Measurements from ENCODE around the gene CETN2. TPM values are rescaled to one million over a fixed set of nuclear protein-coding genes. Genes with fewer than 3 reads are reported as not detected.

Gene CETN2
- total RNA-seq, 1 experiment from 2014 or later = 63.3 TPM

DNA sequence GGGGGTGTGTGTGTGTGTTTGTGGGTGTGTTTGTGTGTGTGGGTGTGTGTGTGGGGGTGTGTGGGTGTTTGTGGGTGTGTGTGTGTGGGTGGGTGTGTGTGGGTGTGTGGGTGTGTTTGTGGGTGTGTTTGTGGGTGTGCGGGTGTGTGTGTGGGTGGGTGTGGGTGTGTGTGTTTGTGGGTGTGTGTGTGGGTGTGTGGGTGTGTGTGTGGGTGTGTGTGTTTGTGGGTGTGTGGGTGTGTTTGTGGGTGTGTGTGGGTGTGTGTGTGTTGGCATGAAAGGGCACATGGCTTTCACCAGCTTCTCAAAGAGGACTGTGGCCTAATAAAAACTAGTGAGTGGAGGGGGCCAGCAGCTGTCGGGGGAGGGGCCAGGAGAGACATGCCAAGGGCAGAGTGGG is 42.0 kb upstream of the CETN2 start:
- CTCF ChIA-PET = no interaction called here
- Histone ChIP-seq H3K27ac (ENCODE audit: low read length) (no peak overlapping the region), H3K4me3 (ENCODE audit: low read depth in 2 of 2, low read length in 2 of 2) (no peak overlapping the region), H3K9me3 (ENCODE audit: control insufficient read depth, insufficient read depth, low read depth, low read length) (no peaks in the 10 kb centered on the region), H3K36me3 (ENCODE audit: control insufficient read depth, insufficient read depth, low read length) (no peaks in the 10 kb centered on the region; the same call in 1 of the 2 replicates), H3K4me1 (ENCODE audit: control insufficient read depth, insufficient read depth, low read length) (no peaks in the 10 kb centered on the region), H3K27me3 (ENCODE audit: control insufficient read depth, insufficient read depth, low read length) (no peaks in the 10 kb centered on the region)
- intact Hi-C loops (cut with micrococcal nuclease; ENCODE audit: unreplicated experiment) = no loop called here
- no TSS peak for BruUV-seq (replicated peaks)
- POLR2A ChIA-PET = no interaction called here
- no peak for TF ChIP-seq TCF7L2 (IDR thresholded peaks at IDR 0.05; ENCODE audit: low read depth, low read length)
- no peak for TF ChIP-seq POLR2AphosphoS5 (IDR thresholded peaks at IDR 0.05; ENCODE audit: low read depth, low read length)
- TF ChIP-seq, protein P1, sequence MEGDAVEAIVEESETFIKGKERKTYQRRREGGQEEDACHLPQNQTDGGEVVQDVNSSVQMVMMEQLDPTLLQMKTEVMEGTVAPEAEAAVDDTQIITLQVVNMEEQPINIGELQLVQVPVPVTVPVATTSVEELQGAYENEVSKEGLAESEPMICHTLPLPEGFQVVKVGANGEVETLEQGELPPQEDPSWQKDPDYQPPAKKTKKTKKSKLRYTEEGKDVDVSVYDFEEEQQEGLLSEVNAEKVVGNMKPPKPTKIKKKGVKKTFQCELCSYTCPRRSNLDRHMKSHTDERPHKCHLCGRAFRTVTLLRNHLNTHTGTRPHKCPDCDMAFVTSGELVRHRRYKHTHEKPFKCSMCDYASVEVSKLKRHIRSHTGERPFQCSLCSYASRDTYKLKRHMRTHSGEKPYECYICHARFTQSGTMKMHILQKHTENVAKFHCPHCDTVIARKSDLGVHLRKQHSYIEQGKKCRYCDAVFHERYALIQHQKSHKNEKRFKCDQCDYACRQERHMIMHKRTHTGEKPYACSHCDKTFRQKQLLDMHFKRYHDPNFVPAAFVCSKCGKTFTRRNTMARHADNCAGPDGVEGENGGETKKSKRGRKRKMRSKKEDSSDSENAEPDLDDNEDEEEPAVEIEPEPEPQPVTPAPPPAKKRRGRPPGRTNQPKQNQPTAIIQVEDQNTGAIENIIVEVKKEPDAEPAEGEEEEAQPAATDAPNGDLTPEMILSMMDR (IDR thresholded peaks at IDR 0.05) = no peak
- TF ChIP-seq SIN3A (IDR thresholded peaks at IDR 0.05; ENCODE audit: borderline replicate concordance, insufficient read depth, low read depth, low read length) = no peak
- TF ChIP-seq, protein P2, sequence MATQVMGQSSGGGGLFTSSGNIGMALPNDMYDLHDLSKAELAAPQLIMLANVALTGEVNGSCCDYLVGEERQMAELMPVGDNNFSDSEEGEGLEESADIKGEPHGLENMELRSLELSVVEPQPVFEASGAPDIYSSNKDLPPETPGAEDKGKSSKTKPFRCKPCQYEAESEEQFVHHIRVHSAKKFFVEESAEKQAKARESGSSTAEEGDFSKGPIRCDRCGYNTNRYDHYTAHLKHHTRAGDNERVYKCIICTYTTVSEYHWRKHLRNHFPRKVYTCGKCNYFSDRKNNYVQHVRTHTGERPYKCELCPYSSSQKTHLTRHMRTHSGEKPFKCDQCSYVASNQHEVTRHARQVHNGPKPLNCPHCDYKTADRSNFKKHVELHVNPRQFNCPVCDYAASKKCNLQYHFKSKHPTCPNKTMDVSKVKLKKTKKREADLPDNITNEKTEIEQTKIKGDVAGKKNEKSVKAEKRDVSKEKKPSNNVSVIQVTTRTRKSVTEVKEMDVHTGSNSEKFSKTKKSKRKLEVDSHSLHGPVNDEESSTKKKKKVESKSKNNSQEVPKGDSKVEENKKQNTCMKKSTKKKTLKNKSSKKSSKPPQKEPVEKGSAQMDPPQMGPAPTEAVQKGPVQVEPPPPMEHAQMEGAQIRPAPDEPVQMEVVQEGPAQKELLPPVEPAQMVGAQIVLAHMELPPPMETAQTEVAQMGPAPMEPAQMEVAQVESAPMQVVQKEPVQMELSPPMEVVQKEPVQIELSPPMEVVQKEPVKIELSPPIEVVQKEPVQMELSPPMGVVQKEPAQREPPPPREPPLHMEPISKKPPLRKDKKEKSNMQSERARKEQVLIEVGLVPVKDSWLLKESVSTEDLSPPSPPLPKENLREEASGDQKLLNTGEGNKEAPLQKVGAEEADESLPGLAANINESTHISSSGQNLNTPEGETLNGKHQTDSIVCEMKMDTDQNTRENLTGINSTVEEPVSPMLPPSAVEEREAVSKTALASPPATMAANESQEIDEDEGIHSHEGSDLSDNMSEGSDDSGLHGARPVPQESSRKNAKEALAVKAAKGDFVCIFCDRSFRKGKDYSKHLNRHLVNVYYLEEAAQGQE (IDR thresholded peaks at IDR 0.05; ENCODE audit: insufficient read depth in 1 of 2, low read depth in 2 of 2, low read length in 1 of 2) = no peak
- no peak for DNase-seq (ENCODE audit: low read depth, low spot score)
- no peak for ATAC-seq
- in situ Hi-C loops (cut with HindIII; ENCODE audit: low pct_unique_long_range_greater_than_20kb, low sequenced_read_pairs) = no loop called here

DNA sequence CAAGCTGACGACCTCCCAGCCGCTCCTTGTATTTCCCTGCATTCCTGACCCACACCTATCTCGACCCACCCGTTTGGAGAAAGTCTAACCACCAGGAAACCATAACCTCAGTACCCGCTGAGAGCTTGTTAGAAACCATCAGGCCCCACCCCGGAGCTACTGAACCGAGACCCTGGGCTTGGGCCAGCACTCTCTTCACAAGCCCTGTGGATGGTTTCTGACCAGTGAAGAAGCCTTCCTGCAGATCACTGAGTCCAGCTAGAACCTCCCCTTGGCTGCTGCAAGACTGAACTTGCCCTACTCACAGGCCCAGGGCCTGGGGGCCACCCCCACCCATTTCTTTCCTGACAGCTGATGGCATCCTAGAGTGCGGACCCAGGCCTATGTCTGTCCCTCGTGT is 40.7 kb upstream of the CETN2 start:
- in situ Hi-C loops (cut with HindIII; ENCODE audit: low pct_unique_long_range_greater_than_20kb, low sequenced_read_pairs) = no loop called here
- TF ChIP-seq, protein P2 (IDR thresholded peaks at IDR 0.05; ENCODE audit: insufficient read depth in 1 of 2, low read depth in 2 of 2, low read length in 1 of 2) = no peak
- no peak for TF ChIP-seq SIN3A (IDR thresholded peaks at IDR 0.05; ENCODE audit: borderline replicate concordance, insufficient read depth, low read depth, low read length)
- no peak for TF ChIP-seq TCF7L2 (IDR thresholded peaks at IDR 0.05; ENCODE audit: low read depth, low read length)
- TF ChIP-seq, protein P1 (IDR thresholded peaks at IDR 0.05) = no peak
- TF ChIP-seq POLR2AphosphoS5 (IDR thresholded peaks at IDR 0.05; ENCODE audit: low read depth, low read length) = no peak
- H3K36me3 ChIP-seq (ENCODE audit: control insufficient read depth, insufficient read depth, low read length) = no peaks in the 10 kb centered on the region; the same call in 1 of the 2 replicates
- intact Hi-C loops (cut with micrococcal nuclease; ENCODE audit: unreplicated experiment) = no loop called here
- BruUV-seq (replicated peaks) = no TSS peak
- H3K27me3 ChIP-seq (ENCODE audit: control insufficient read depth, insufficient read depth, low read length) = no peaks in the 10 kb centered on the region
- POLR2A ChIA-PET = interaction anchor here (0.6 kb wide), 1 partner anchor 1474 kb away, joined by 4 read pairs; the partner anchor contains the start of gene VMA21
- DNase-seq (ENCODE audit: low read depth, low spot score) (no peak), ATAC-seq (0 out of 2 replicates have a peak, but pooled peaks have one; percentile 5)
- CTCF ChIA-PET = no interaction called here
- H3K27ac ChIP-seq (ENCODE audit: low read length) = no peak overlapping the region
- no peak overlapping the region for H3K4me3 ChIP-seq (ENCODE audit: low read depth in 2 of 2, low read length in 2 of 2)
- H3K9me3 ChIP-seq (ENCODE audit: control insufficient read depth, insufficient read depth, low read depth, low read length) = no peaks in the 10 kb centered on the region
- H3K4me1 ChIP-seq (ENCODE audit: control insufficient read depth, insufficient read depth, low read length) = no peaks in the 10 kb centered on the region

All from Panc1 (cell line).